ENCODE measurements around the gene ADPGK. TPM values are rescaled to one million over a fixed set of nuclear protein-coding genes. Genes with fewer than 3 reads are reported as not detected.

ADPGK gene
- total RNA-seq, 2 donors from 2014 or later: 52.0 to 68.6 TPM

- peaks cover 26% of the 10 kb centered on the region for H3K4me1 Mint-ChIP-seq
- WGBS, 2 experiments (ENCODE audit: insufficient coverage in 1 of 2, insufficient read length in 1 of 2): 26% methylated on average over 8 of the region's 12 CpGs; no CpG with 5 or more reads in 1 of the 2 experiments
These were observed 13.8 kb upstream of the ADPGK start for GRCh38 chr15:72797338-72797689.

GRCh38 chr15:72796515-72797337 lies 13.2 kb upstream of the ADPGK start:
- peak overlapping the region; percentile 79 for H3K4me3 ChIP-seq (ENCODE audit: low read length)
- H3K9me3 ChIP-seq (ENCODE audit: control insufficient read depth, low read length): no peaks in the 10 kb centered on the region
- peak; percentile 84 for DNase-seq
- peaks cover 8% of the 10 kb centered on the region for H3K4me1 ChIP-seq (ENCODE audit: control insufficient read depth, insufficient read depth, low read length)
- H3K36me3 ChIP-seq (ENCODE audit: control insufficient read depth, insufficient read depth, low read length): no peaks in the 10 kb centered on the region
- peaks cover 25% of the 10 kb centered on the region for H3K4me1 Mint-ChIP-seq
- no peak overlapping the region for H3K27ac ChIP-seq (ENCODE audit: low read depth, low read length)
- peaks cover 11% of the 10 kb centered on the region for H3K27me3 Mint-ChIP-seq (ENCODE audit: insufficient read depth)
- WGBS, 2 experiments (ENCODE audit: insufficient coverage in 1 of 2, insufficient read length in 1 of 2): 14 to 16% methylated on average over 23 to 72 of the region's 72 CpGs
- peak overlapping the region; percentile 66 for H3K4me3 Mint-ChIP-seq
- H3K9me3 Mint-ChIP-seq: no peaks in the 10 kb centered on the region
- H3K9ac ChIP-seq (ENCODE audit: extremely low read depth, low read length, poor library complexity, severe bottlenecking): peak overlapping the region; percentile 39
- H3K27me3 ChIP-seq (ENCODE audit: control insufficient read depth, insufficient read depth, low read length, poor library complexity, severe bottlenecking): peaks cover 8% of the 10 kb centered on the region
- TF ChIP-seq CTCF (conservative IDR thresholded peaks at IDR 0.05): peak; percentile 75
- H3K36me3 Mint-ChIP-seq (ENCODE audit: low read depth): no peaks in the 10 kb centered on the region
- H3K27ac Mint-ChIP-seq: no peak overlapping the region

More at GRCh38 chr15:72797338-72797689, 13.8 kb upstream of the ADPGK start:
- Histone ChIP-seq H3K9me3 (ENCODE audit: control insufficient read depth, low read length) (no peaks in the 10 kb centered on the region), H3K4me1 (ENCODE audit: control insufficient read depth, insufficient read depth, low read length) (peaks cover 8% of the 10 kb centered on the region), H3K9ac (ENCODE audit: extremely low read depth, low read length, poor library complexity, severe bottlenecking) (peak overlapping the region; percentile 39), H3K4me3 (ENCODE audit: low read length) (peak overlapping the region; percentile 79), H3K36me3 (ENCODE audit: control insufficient read depth, insufficient read depth, low read length) (no peaks in the 10 kb centered on the region), H3K27me3 (ENCODE audit: control insufficient read depth, insufficient read depth, low read length, poor library complexity, severe bottlenecking) (peaks cover 8% of the 10 kb centered on the region), H3K27ac (ENCODE audit: low read depth, low read length) (no peak overlapping the region)
- no peak overlapping the region for H3K27ac Mint-ChIP-seq
- H3K27me3 Mint-ChIP-seq (ENCODE audit: insufficient read depth): peaks cover 11% of the 10 kb centered on the region
- no peak for DNase-seq
- TF ChIP-seq CTCF (conservative IDR thresholded peaks at IDR 0.05): no peak
- H3K36me3 Mint-ChIP-seq (ENCODE audit: low read depth): no peaks in the 10 kb centered on the region
- no peaks in the 10 kb centered on the region for H3K9me3 Mint-ChIP-seq
- peak overlapping the region; percentile 66 for H3K4me3 Mint-ChIP-seq

- TF ChIP-seq CTCF (conservative IDR thresholded peaks at IDR 0.05): no peak
- Histone ChIP-seq H3K27me3 (ENCODE audit: control insufficient read depth, insufficient read depth, low read length, poor library complexity, severe bottlenecking) (peaks cover 8% of the 10 kb centered on the region), H3K9me3 (ENCODE audit: control insufficient read depth, low read length) (no peaks in the 10 kb centered on the region), H3K36me3 (ENCODE audit: control insufficient read depth, insufficient read depth, low read length) (no peaks in the 10 kb centered on the region), H3K9ac (ENCODE audit: extremely low read depth, low read length, poor library complexity, severe bottlenecking) (no peak overlapping the region), H3K4me3 (ENCODE audit: low read length) (peak overlapping the region; percentile 79), H3K4me1 (ENCODE audit: control insufficient read depth, insufficient read depth, low read length) (peaks cover 8% of the 10 kb centered on the region), H3K27ac (ENCODE audit: low read depth, low read length) (no peak overlapping the region)
- no peak overlapping the region for H3K27ac Mint-ChIP-seq
- peaks cover 19% of the 10 kb centered on the region for H3K4me1 Mint-ChIP-seq
- no peaks in the 10 kb centered on the region for H3K9me3 Mint-ChIP-seq
- H3K36me3 Mint-ChIP-seq (ENCODE audit: low read depth): no peaks in the 10 kb centered on the region
- WGBS, 2 experiments (ENCODE audit: insufficient coverage in 1 of 2, insufficient read length in 1 of 2): 81 to 91% methylated on average over 7 of the region's 7 CpGs
- no peak for DNase-seq
- peaks cover 11% of the 10 kb centered on the region for H3K27me3 Mint-ChIP-seq (ENCODE audit: insufficient read depth)
- peak overlapping the region; percentile 66 for H3K4me3 Mint-ChIP-seq
These were observed 12.6 kb upstream of the ADPGK start for GRCh38 chr15:72796210-72796514.

Measured in endodermal cell (in vitro differentiated cells).